SK-N-SH (cell line): ENCODE data around the gene WASF3. TPM values are rescaled to one million over a fixed set of nuclear protein-coding genes. Genes with fewer than 3 reads are reported as not detected.

Source experiments
- CTCF ChIA-PET: fragments of 300-600, 350-600 bp; formaldehyde crosslinking; extraction: SDS; loops from one replicate; lab custom pipeline; 2021; lab: Yijun Ruan, JAX
- POLR2A ChIA-PET: fragments of 350-600 bp; sonication (Branson Sonifier 250); formaldehyde crosslinking; extraction: SDS; loops from one replicate; lab custom pipeline; 2020; ENCODE audit warnings: antibody characterized with exemption, inconsistent platforms; lab: Yijun Ruan, JAX
- DNase-seq: peaks from one replicate; pipeline ENCODE4 v3.0.0; 2012
- H2AFZ ChIP-seq: fragments of 200-600 bp; sonication (generic); 2 replicates; pipeline ENCODE4 v1.8.1; 2016; ENCODE audit warnings: antibody characterized with exemption, mild to moderate bottlenecking, low read depth
- H3F3A ChIP-seq: fragments of 200-600 bp; sonication (generic); replicated peaks from 2 replicates; pipeline ENCODE3; 2016; ENCODE audit warnings: antibody characterized with exemption, mild to moderate bottlenecking; ENCODE audit not compliant: insufficient read depth
- H3K27ac ChIP-seq, 2 experiments: fragments of 200-500 bp in 1 of 2; fragments of 200-600 bp in 1 of 2; sonication (Bioruptor generic) in 1 of 2; sonication (generic), shearing (Covaris generic) in 1 of 2; 2 replicates each; pipeline versions ENCODE4 v1.5.1 to v1.6.1; 2014 to 2016; ENCODE audit warnings: low read depth in 2 of 2, inconsistent platforms in 1 of 2, low read length in 1 of 2, mild to moderate bottlenecking in 1 of 2, mixed read lengths in 1 of 2
- H3K27me3 ChIP-seq: fragments of 200-600 bp; sonication (generic), shearing (Covaris generic); 2 replicates; pipeline ENCODE4 v1.6.1; 2016; ENCODE audit warnings: mixed run types; ENCODE audit not compliant: insufficient read depth
- H3K36me3 ChIP-seq, 2 experiments: fragments of 200-500 bp in 1 of 2; fragments of 200-600 bp in 1 of 2; sonication (Bioruptor generic) in 1 of 2; sonication (generic) in 1 of 2; replicated peaks in 1 of 2; 2 replicates each; pipeline versions ENCODE3 to v1.5.1; 2014 to 2016; ENCODE audit warnings: low read length in 1 of 2, mild to moderate bottlenecking in 1 of 2; ENCODE audit not compliant: insufficient read depth in 2 of 2, control insufficient read depth in 1 of 2
- H3K4me1 ChIP-seq, 2 experiments: fragments of 200-500 bp in 1 of 2; fragments of 200-600 bp in 1 of 2; sonication (Bioruptor generic) in 1 of 2; sonication (generic), shearing (Covaris generic) in 1 of 2; 2 replicates each; pipeline versions ENCODE4 v1.5.1 to v1.6.1; 2014 to 2016; ENCODE audit warnings: low read depth in 1 of 2, low read length in 1 of 2, mixed run types in 1 of 2; ENCODE audit not compliant: insufficient read depth in 2 of 2, control insufficient read depth in 1 of 2
- H3K4me2 ChIP-seq: fragments of 200-600 bp; sonication (generic), shearing (Covaris generic); 2 replicates; pipeline ENCODE4 v1.6.1; 2017; ENCODE audit warnings: mixed run types
- H3K4me3 ChIP-seq, 2 experiments: fragments of 200-500 bp in 1 of 2; fragments of 200-600 bp in 1 of 2; sonication (Bioruptor generic) in 1 of 2; sonication (generic), shearing (Covaris generic) in 1 of 2; 2 replicates each; pipeline versions ENCODE4 v1.5.1 to v1.8.1; 2014 to 2016; ENCODE audit warnings: low read depth in 2 of 2, inconsistent platforms in 1 of 2, low read length in 1 of 2, mild to moderate bottlenecking in 1 of 2, mixed read lengths in 1 of 2, moderate library complexity in 1 of 2
- H3K79me2 ChIP-seq: fragments of 200-600 bp; sonication (generic); 2 replicates; pipeline ENCODE4 v1.8.1; 2017; ENCODE audit warnings: mild to moderate bottlenecking; ENCODE audit not compliant: insufficient read depth
- H3K9ac ChIP-seq: fragments of 200-600 bp; sonication (generic); 2 replicates; pipeline ENCODE4 v1.6.1; 2017; ENCODE audit warnings: mixed run types
- H3K9me2 ChIP-seq: fragments of 200-600 bp; sonication (generic); 2 replicates; pipeline ENCODE4 v1.6.1; 2017; ENCODE audit warnings: mixed run types
- H3K9me3 ChIP-seq: fragments of 200-600 bp; sonication (generic); 2 replicates; pipeline ENCODE4 v1.6.1; 2017; ENCODE audit warnings: mixed run types, mild to moderate bottlenecking, moderate library complexity
- H4K20me1 ChIP-seq: fragments of 200-600 bp; sonication (generic); 2 replicates; pipeline ENCODE4 v1.6.1; 2017; ENCODE audit warnings: mild to moderate bottlenecking, mixed run types; ENCODE audit not compliant: insufficient read depth
- CTCF ChIP-seq: fragments of 200-600 bp; sonication (generic); IDR thresholded peaks from 2 replicates; pipeline ENCODE4 v1.6.1; 2017; ENCODE audit warnings: antibody characterized with exemption, mild to moderate bottlenecking, moderate library complexity
- ELF1 ChIP-seq: IDR thresholded peaks from 2 replicates; pipeline ENCODE4 v1.4.0; 2012
- EP300 ChIP-seq, 2 experiments: IDR thresholded peaks; 2 replicates each; pipeline versions ENCODE4 v1.4.0 to v1.6.1; 2012; ENCODE audit warnings: borderline replicate concordance in 1 of 2, low read depth in 1 of 2, low read length in 1 of 2
- EZH2phosphoT487 ChIP-seq: fragments of 200-600 bp; sonication (generic); IDR thresholded peaks from 2 replicates; pipeline ENCODE4 v1.6.1; 2017; ENCODE audit warnings: low read depth, mixed run types, mild to moderate bottlenecking, antibody characterized with exemption, moderate library complexity, borderline replicate concordance
- FOXJ3 ChIP-seq: sonication (generic); formaldehyde crosslinking; IDR thresholded peaks from 2 replicates; pipeline ENCODE4 v1.5.1; 2020; ENCODE audit warnings: mild to moderate bottlenecking, missing genetic modification reagents
- GATA2 ChIP-seq: sonication (generic); formaldehyde crosslinking; IDR thresholded peaks from 2 replicates; pipeline ENCODE4 v1.5.0; 2020; ENCODE audit warnings: mild to moderate bottlenecking, missing genetic modification reagents
- JUND ChIP-seq: IDR thresholded peaks from 2 replicates; pipeline ENCODE4 v1.4.0; 2012
- MAX ChIP-seq: IDR thresholded peaks from 2 replicates; pipeline ENCODE4 v1.4.0; 2012; ENCODE audit warnings: low read depth
- MEF2A ChIP-seq: IDR thresholded peaks from 2 replicates; pipeline ENCODE4 v1.4.0; 2012; ENCODE audit warnings: low read depth, borderline replicate concordance
- MXI1 ChIP-seq: IDR thresholded peaks from 2 replicates; pipeline ENCODE4 v1.6.1; 2012; ENCODE audit warnings: mild to moderate bottlenecking, low read depth, low read length, improper control_type of control experiment
- NRF1 ChIP-seq: IDR thresholded peaks from 2 replicates; pipeline ENCODE4 v1.6.1; 2012; ENCODE audit warnings: low read depth, mild to moderate bottlenecking, low read length
- POLR2AphosphoS5 ChIP-seq: IDR thresholded peaks from 2 replicates; pipeline ENCODE4 v1.6.1; 2012; ENCODE audit warnings: low read depth, low read length
- RAD21 ChIP-seq: IDR thresholded peaks from 2 replicates; pipeline ENCODE4 v1.6.1; 2012; ENCODE audit warnings: mild to moderate bottlenecking, low read length
- RCOR1 ChIP-seq: fragments of 150-350 bp; IDR thresholded peaks from 2 replicates; pipeline ENCODE4 v1.6.1; 2017; ENCODE audit warnings: antibody characterized with exemption, low read length
- RFX5 ChIP-seq: IDR thresholded peaks from 2 replicates; pipeline ENCODE4 v1.6.1; 2012; ENCODE audit warnings: mild to moderate bottlenecking, improper control_type of control experiment, low read length
- SIN3A ChIP-seq: IDR thresholded peaks from 2 replicates; pipeline ENCODE4 v1.6.1; 2012; ENCODE audit warnings: low read depth, mild to moderate bottlenecking, low read length, moderate library complexity, borderline replicate concordance
- TCF12 ChIP-seq: IDR thresholded peaks from 2 replicates; pipeline ENCODE4 v1.4.0; 2012
- TEAD4 ChIP-seq: IDR thresholded peaks from 2 replicates; pipeline ENCODE4 v1.4.0; 2012; ENCODE audit warnings: mild to moderate bottlenecking, borderline replicate concordance; ENCODE audit not compliant: insufficient read depth
- USF2 ChIP-seq: fragments of 150-350 bp; IDR thresholded peaks from 2 replicates; pipeline ENCODE4 v1.6.1; 2017; ENCODE audit warnings: antibody characterized with exemption, low read length, low read depth, borderline replicate concordance
- ZBTB33 ChIP-seq: IDR thresholded peaks from 2 replicates; pipeline ENCODE4 v1.4.0; 2012; ENCODE audit warnings: low read depth, borderline replicate concordance
- WGBS: methylation state at CpG from one replicate; pipeline ENCODE4 v1.1.6; 2017; ENCODE audit warnings: low lambda C conversion rate; 5-methylcytosine and 5-hydroxymethylcytosine counted together
- polyA plus RNA-seq, 3 experiments: library from polyadenylated mRNA; depleted of rRNA; stranded (reverse); fragments of >200 nt; gene quantifications; 2 replicates each; pipeline ENCODE4 v1.2.3, GENCODE V29; 2012

The WASF3 gene
- polyA plus RNA-seq, 1 of the 3 experiments (the other 2 are of a cell fraction) = 10.4 TPM

GRCh38 chr13:26646603-26647002 is 89.1 kb downstream of the WASF3 start:
- DNase-seq = no peak
- TF ChIP-seq NRF1 = no peak
- no peak for TF ChIP-seq RAD21
- TF ChIP-seq RCOR1 = no peak
- no peak for TF ChIP-seq TCF12
- TF ChIP-seq ELF1 = no peak
- no peak for TF ChIP-seq RFX5
- TF ChIP-seq MAX = no peak
- TF ChIP-seq ZBTB33 = no peak
- TF ChIP-seq POLR2AphosphoS5 = no peak
- TF ChIP-seq, all 33 proteins: peak for 0
- CTCF ChIA-PET = no interaction called here
- no peak overlapping the region for H3K27ac ChIP-seq
- no peaks in the 10 kb centered on the region for H3K79me2 ChIP-seq
- peaks cover 9% of the 10 kb centered on the region; the same call in 1 of the 2 replicates for H3K9me3 ChIP-seq
- no peaks in the 10 kb centered on the region for H4K20me1 ChIP-seq
- H3K4me1 ChIP-seq = no peaks in the 10 kb centered on the region
- no peak overlapping the region for H3K9ac ChIP-seq
- H3F3A ChIP-seq = no peaks in the 10 kb centered on the region
- H3K4me3 ChIP-seq = no peak overlapping the region
- H3K27me3 ChIP-seq = no peaks in the 10 kb centered on the region
- H3K4me2 ChIP-seq = no peak overlapping the region; the same call in 1 of the 2 replicates
- peaks cover 9 to 19% of the 10 kb centered on the region in 2 experiments for H3K36me3 ChIP-seq
- POLR2A ChIA-PET = no interaction called here
- H2AFZ ChIP-seq = no peak overlapping the region
- no peaks in the 10 kb centered on the region for H3K9me2 ChIP-seq

GRCh38 chr13:26651234-26651633 is 93.8 kb downstream of the WASF3 start:
- peaks cover 2 to 22% of the 10 kb centered on the region in 2 experiments for H3K36me3 ChIP-seq
- no peak overlapping the region for H3K4me2 ChIP-seq
- no peaks in the 10 kb centered on the region for H3K4me1 ChIP-seq
- H3K9me3 ChIP-seq = peaks cover 13% of the 10 kb centered on the region; the same call in 1 of the 2 replicates
- H3K9me2 ChIP-seq = no peaks in the 10 kb centered on the region
- no peak overlapping the region for H3K9ac ChIP-seq
- 93% methylated on average over 1 of the region's 1 CpG for WGBS
- H3F3A ChIP-seq = no peaks in the 10 kb centered on the region
- H3K79me2 ChIP-seq = peaks cover 4% of the 10 kb centered on the region; the same call in 1 of the 2 replicates
- TF ChIP-seq EP300 (IDR thresholded peaks at IDR 0.05; ENCODE audit: borderline replicate concordance in 1 of 2, low read depth in 1 of 2, low read length in 1 of 2) = no peak
- TF ChIP-seq TEAD4 = no peak
- TF ChIP-seq JUND = no peak
- TF ChIP-seq CTCF = no peak
- no peak for TF ChIP-seq MEF2A
- TF ChIP-seq MAX = no peak
- no peak for TF ChIP-seq MXI1
- TF ChIP-seq EZH2phosphoT487 = no peak
- TF ChIP-seq USF2 = no peak
- no peak for TF ChIP-seq GATA2 (CRISPR knock-in tag)
- no peak for TF ChIP-seq FOXJ3 (CRISPR knock-in tag)
- no peak for TF ChIP-seq SIN3A
- no peak overlapping the region for H3K27ac ChIP-seq
- no peaks in the 10 kb centered on the region for H3K27me3 ChIP-seq
- H4K20me1 ChIP-seq = no peaks in the 10 kb centered on the region
- H2AFZ ChIP-seq = no peak overlapping the region
- POLR2A ChIA-PET = no interaction called here
- DNase-seq = no peak
- no peak overlapping the region for H3K4me3 ChIP-seq
- CTCF ChIA-PET = no interaction called here
